OCI-LY7 (cell line): ENCODE measurements around the gene ZNF318. TPM values are rescaled to one million over a fixed set of nuclear protein-coding genes. Genes with fewer than 3 reads are reported as not detected.

Experiments used
- BruUV-seq: library from RNA; stranded (reverse); fragments of 400-500 nt; replicated peaks from 2 replicates; lab custom pipeline; 2021; lab: Mats Ljungman, UMichigan
- CTCF ChIA-PET: fragments of 300-600 bp; sonication (Branson Sonifier 250); formaldehyde crosslinking; loops from one replicate; lab custom pipeline; 2022; ENCODE audit warnings: antibody characterized with exemption; ENCODE audit not compliant: unreplicated experiment; lab: Charles Lee
- POLR2A ChIA-PET: fragments of 300-600 bp; sonication (Branson Sonifier 250); formaldehyde crosslinking; loops from one replicate; lab custom pipeline; 2022; ENCODE audit warnings: antibody characterized with exemption; lab: Charles Lee
- DNase-seq: peaks from one replicate; pipeline ENCODE4 v3.0.0-alpha.2; 2015; ENCODE audit warnings: low spot score
- H2AFZ ChIP-seq: fragments of 200-600 bp; sonication (generic), shearing (Covaris generic); 2 replicates; pipeline ENCODE4 v1.6.1; 2014; ENCODE audit warnings: mild to moderate bottlenecking, antibody characterized with exemption, low read length, moderate library complexity
- H3K27ac ChIP-seq: fragments of 200-600 bp; sonication (generic); 2 replicates; pipeline ENCODE4 v1.5.1; 2014; ENCODE audit warnings: mixed run types, low read depth, mild to moderate bottlenecking, moderate library complexity, low read length, inconsistent platforms; ENCODE audit not compliant: poor library complexity, severe bottlenecking
- H3K36me3 ChIP-seq: fragments of 200-600 bp; sonication (generic); 2 replicates; pipeline ENCODE4 v1.6.1; 2014; ENCODE audit warnings: mild to moderate bottlenecking, antibody characterized with exemption, low read length, moderate library complexity, mixed read lengths; ENCODE audit not compliant: insufficient read depth
- H3K4me1 ChIP-seq: fragments of 200-600 bp; sonication (generic); 2 replicates; pipeline ENCODE4 v1.5.1; 2014; ENCODE audit warnings: mild to moderate bottlenecking, low read length; ENCODE audit not compliant: insufficient read depth, poor library complexity, severe bottlenecking
- H3K4me2 ChIP-seq: fragments of 200-600 bp; sonication (generic); 2 replicates; pipeline ENCODE4 v1.6.1; 2014; ENCODE audit warnings: mild to moderate bottlenecking, low read length
- H3K4me3 ChIP-seq: fragments of 200-600 bp; sonication (generic); 2 replicates; pipeline ENCODE4 v1.5.1; 2014; ENCODE audit warnings: mild to moderate bottlenecking, low read depth, low read length; ENCODE audit not compliant: poor library complexity, severe bottlenecking
- H3K79me2 ChIP-seq: fragments of 200-600 bp; sonication (generic); 2 replicates; pipeline ENCODE4 v1.6.1; 2016; ENCODE audit warnings: low read depth, mild to moderate bottlenecking, low read length, moderate library complexity, mixed read lengths; ENCODE audit not compliant: insufficient read depth
- H3K9me2 ChIP-seq: fragments of 200-600 bp; sonication (generic); 2 replicates; pipeline ENCODE4 v1.6.1; 2016; ENCODE audit warnings: mild to moderate bottlenecking, low read length, mixed read lengths; ENCODE audit not compliant: insufficient read depth
- H3K9me3 ChIP-seq: fragments of 200-600 bp; sonication (generic); 2 replicates; pipeline ENCODE4 v1.6.1; 2014; ENCODE audit warnings: mild to moderate bottlenecking, mixed run types, low read length, mixed read lengths
- H4K20me1 ChIP-seq: fragments of 200-600 bp; sonication (generic); 2 replicates; pipeline ENCODE4 v1.6.1; 2014; ENCODE audit warnings: mild to moderate bottlenecking, antibody characterized with exemption, low read length, moderate library complexity, mixed read lengths; ENCODE audit not compliant: insufficient read depth
- EZH2phosphoT487 ChIP-seq: fragments of 200-600 bp; sonication (generic); IDR thresholded peaks from 2 replicates; pipeline ENCODE4 v1.6.1; 2018; ENCODE audit warnings: low read depth, borderline replicate concordance, mild to moderate bottlenecking, mixed run types, antibody characterized with exemption, low read length, moderate library complexity, mixed read lengths
- intact Hi-C: fragments of 100-400 bp; cut with micrococcal nuclease; formaldehyde crosslinking; loops from one replicate; pipeline ENCODE4 v1.10.0; 2022; ENCODE audit not compliant: unreplicated experiment
- total RNA-seq, 2 experiments: library from RNA; depleted of rRNA in 1 of 2; stranded (reverse); fragments of >200 nt in 1 of 2; shearing (Covaris generic) in 1 of 2; gene quantifications; 2 replicates each; pipeline ENCODE4 v1.2.3, GENCODE V29; 2014 to 2022
- TF ChIP-seq, protein P1 (sequence below): fragments of 200-600 bp; sonication (generic); conservative IDR thresholded peaks from 2 replicates; pipeline ENCODE4 v1.5.1; 2014; ENCODE audit warnings: mild to moderate bottlenecking, antibody characterized with exemption, low read length, moderate library complexity, mixed read lengths

ZNF318 gene
- total RNA-seq, 2 experiments from 2014 or later, result 12.8 to 24.4 TPM

DNA sequence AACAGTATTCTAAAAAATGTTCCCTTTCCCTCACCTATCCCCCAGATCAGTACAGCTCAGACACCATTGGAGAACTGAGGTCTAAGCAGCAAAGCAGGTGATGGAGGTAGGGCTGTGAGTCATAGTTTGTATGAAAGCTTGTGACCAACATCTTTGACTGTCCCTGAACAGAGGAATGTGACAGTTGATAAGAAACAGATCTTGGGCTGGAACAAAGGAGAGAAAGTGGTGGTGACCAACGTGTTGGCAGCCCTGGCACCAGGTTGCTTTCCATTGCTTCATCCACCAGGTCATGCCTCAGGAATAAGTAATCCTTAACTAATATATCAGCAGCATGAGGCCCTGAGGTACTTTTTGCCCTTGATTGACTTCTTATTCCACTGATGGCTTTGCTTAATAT is 40.9 kb downstream of the ZNF318 start:
- no peaks in the 10 kb centered on the region for H3K79me2 ChIP-seq
- no peak for DNase-seq
- intact Hi-C loops, result no loop called here
- no peaks in the 10 kb centered on the region for H4K20me1 ChIP-seq
- H3K27ac ChIP-seq, result no peak overlapping the region
- no TSS peak for BruUV-seq
- no peak overlapping the region for H3K4me3 ChIP-seq
- H3K9me2 ChIP-seq, result no peaks in the 10 kb centered on the region
- TF ChIP-seq EZH2phosphoT487, result no peak
- TF ChIP-seq, protein P1, sequence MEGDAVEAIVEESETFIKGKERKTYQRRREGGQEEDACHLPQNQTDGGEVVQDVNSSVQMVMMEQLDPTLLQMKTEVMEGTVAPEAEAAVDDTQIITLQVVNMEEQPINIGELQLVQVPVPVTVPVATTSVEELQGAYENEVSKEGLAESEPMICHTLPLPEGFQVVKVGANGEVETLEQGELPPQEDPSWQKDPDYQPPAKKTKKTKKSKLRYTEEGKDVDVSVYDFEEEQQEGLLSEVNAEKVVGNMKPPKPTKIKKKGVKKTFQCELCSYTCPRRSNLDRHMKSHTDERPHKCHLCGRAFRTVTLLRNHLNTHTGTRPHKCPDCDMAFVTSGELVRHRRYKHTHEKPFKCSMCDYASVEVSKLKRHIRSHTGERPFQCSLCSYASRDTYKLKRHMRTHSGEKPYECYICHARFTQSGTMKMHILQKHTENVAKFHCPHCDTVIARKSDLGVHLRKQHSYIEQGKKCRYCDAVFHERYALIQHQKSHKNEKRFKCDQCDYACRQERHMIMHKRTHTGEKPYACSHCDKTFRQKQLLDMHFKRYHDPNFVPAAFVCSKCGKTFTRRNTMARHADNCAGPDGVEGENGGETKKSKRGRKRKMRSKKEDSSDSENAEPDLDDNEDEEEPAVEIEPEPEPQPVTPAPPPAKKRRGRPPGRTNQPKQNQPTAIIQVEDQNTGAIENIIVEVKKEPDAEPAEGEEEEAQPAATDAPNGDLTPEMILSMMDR, result no peak
- no peaks in the 10 kb centered on the region for H3K36me3 ChIP-seq
- H3K4me1 ChIP-seq, result peaks cover 7% of the 10 kb centered on the region
- H2AFZ ChIP-seq, result no peak overlapping the region
- ChIA-PET POLR2A (no interaction called here), CTCF (no interaction called here)
- no peaks in the 10 kb centered on the region; the same call in 1 of the 2 replicates for H3K9me3 ChIP-seq
- H3K4me2 ChIP-seq, result no peak overlapping the region

DNA sequence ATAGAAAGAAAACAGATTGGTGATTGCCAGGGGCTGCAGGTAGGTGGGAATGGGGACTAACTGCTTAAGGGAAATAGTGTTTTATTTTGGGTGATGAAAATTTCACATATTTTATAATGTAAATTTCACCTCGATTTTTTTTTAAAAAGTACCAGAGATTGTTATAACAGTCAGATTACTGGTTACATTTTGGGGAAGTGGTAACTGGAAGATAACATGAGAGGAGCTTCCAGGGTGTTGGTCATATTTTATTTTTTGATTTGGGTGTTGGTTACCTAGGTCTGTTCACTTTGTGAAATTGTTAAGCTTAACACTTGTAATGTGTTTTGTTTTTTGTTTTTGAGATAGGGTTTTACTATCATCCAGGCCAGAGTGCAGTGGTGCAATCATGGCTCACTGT is 43.6 kb downstream of the ZNF318 start:
- Histone ChIP-seq H3K9me3 (no peaks in the 10 kb centered on the region; the same call in 1 of the 2 replicates), H3K4me2 (no peak overlapping the region), H3K4me3 (no peak overlapping the region), H3K36me3 (no peaks in the 10 kb centered on the region), H3K79me2 (no peaks in the 10 kb centered on the region), H3K27ac (no peak overlapping the region), H3K4me1 (peaks cover 19% of the 10 kb centered on the region), H2AFZ (no peak overlapping the region), H4K20me1 (no peaks in the 10 kb centered on the region), H3K9me2 (no peaks in the 10 kb centered on the region)
- POLR2A ChIA-PET, result no interaction called here
- CTCF ChIA-PET, result no interaction called here
- TF ChIP-seq, protein P1, result no peak
- TF ChIP-seq EZH2phosphoT487, result no peak
- no peak for DNase-seq
- intact Hi-C loops, result no loop called here
- BruUV-seq, result no TSS peak

DNA sequence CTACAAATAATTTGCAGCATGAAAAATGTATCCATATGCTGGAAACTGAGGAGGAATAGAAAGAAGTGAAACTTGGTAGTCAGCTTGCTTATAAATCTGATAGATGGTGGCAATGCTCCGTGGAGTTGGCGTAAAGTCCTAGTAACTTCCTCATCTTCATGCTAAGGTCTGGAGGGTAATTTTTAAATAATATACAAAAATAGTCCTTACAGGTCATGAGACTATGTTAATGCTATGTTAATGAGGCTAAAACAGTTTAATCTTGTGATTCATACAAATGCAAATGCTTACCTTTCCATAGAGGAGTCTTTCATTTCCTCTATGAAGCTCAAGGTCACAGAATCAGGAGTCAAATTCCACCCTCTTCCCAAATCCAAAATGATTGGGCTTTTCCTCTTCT is 51.4 kb downstream of the ZNF318 start:
- H3K4me2 ChIP-seq, result no peak overlapping the region
- H3K9me2 ChIP-seq, result no peaks in the 10 kb centered on the region
- H3K4me1 ChIP-seq, result peaks cover 31% of the 10 kb centered on the region
- H3K9me3 ChIP-seq, result no peaks in the 10 kb centered on the region
- no TSS peak for BruUV-seq
- H2AFZ ChIP-seq, result no peak overlapping the region
- no peaks in the 10 kb centered on the region for H3K79me2 ChIP-seq
- intact Hi-C loops, result no loop called here
- DNase-seq, result no peak
- no peak overlapping the region for H3K4me3 ChIP-seq
- ChIA-PET CTCF (no interaction called here), POLR2A (interaction anchor here (0.7 to 1.8 kb wide), 4 partner anchors 31 to 206 kb away, joined by 3 read pairs; no protein-coding TSS in a partner anchor)
- no peaks in the 10 kb centered on the region for H4K20me1 ChIP-seq
- H3K36me3 ChIP-seq, result no peaks in the 10 kb centered on the region
- no peak for TF ChIP-seq EZH2phosphoT487
- TF ChIP-seq, protein P1, result no peak
- no peak overlapping the region for H3K27ac ChIP-seq
